CD4-positive, alpha-beta T cell treated with Interleukin-17A for 1 hour (primary cell): Measurements from ENCODE around the gene SETD3.

Experiments
- DNase-seq: peaks from one replicate; pipeline ENCODE4 v3.0.0-alpha.2; 2020

SETD3 gene

GRCh38 chr14:99451234-99451633 lies 29.4 kb downstream of the SETD3 start:
- no peak for DNase-seq

DNA sequence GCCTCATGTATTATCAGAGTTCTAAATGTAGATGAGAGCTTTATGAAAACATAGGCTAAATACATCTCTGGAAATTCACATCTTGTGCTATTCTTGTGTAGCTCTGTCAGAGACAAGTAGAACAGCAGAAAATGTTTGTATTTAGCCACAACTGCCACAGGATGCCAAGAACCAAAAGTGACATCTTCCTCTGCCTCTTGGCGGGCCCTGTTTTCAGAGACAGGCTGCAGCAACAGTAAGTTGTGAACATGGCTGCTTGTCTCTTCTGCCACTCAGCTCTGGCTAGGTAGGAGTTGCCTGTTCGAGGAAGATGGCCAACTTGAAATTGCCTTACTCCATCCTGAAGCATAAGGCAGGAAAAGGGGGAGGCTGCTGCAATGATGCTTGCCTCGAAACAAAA lies 30.4 kb downstream of the SETD3 start:
- DNase-seq, result no peak

DNA sequence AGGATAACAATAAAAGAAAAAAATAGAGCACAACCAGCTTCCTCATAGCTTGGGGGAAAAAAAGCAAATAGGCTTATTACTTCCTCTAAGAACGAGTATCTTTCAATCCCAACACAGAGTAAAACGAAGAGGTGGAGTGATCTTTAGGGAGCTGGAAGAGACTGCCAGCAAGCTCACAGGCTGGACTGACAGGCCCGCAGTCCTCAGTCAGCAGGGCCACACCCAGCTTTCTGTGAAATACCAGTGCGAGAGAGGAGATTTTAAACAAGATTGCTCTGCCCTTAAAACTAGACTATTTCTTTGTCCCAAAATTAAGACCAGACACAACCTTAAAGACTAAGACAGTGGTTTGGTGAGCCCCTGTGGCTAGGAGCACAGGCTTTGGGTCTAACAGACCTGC lies 32.9 kb downstream of the SETD3 start:
- DNase-seq, result no peak

GRCh38 chr14:99445931-99446330 lies 34.7 kb downstream of the SETD3 start:
- DNase-seq, result no peak

DNA sequence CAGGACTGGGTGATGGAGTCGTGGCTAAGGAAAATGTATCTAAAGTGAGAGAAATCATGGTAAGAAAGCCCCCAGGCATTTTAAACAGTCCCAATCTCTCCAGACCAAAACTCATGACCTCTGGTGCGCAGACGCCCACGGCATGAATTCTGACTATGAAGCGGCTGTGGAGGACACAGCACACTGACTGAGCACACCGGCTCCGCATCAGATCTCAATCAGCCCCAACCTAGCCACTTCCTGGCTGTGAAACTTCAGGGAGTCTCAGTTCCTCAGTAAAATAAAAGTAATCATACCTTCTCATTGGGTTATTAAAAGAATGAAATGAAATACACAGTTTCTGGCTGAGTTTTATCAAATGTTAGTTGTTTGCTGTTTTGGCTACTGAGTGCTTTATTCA lies 38.7 kb downstream of the SETD3 start:
- DNase-seq, result no peak

GRCh38 chr14:99441157-99441870 lies 39.3 kb downstream of the SETD3 start:
- DNase-seq, result no peak

GRCh38 chr14:99440278-99440677 lies 40.4 kb downstream of the SETD3 start:
- no peak for DNase-seq

DNA sequence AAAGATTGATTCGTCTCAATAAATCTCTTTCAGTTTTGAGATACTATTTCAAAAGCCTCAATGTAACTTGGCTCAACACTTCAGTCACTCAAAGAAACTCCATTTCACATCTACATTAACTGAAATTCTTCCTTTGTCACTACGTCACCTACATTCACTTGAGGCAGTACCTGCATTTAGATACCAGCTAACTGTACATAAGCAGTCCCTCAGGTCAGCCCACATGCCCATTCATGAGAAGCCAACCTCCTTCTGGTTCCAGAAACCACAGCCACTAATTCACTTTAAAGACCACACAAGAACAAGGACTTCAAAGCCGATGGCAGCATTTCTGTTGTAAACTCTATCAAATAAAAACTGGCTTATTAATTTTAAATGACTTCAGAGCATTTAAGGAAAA lies 43.0 kb downstream of the SETD3 start:
- DNase-seq, result no peak

DNA sequence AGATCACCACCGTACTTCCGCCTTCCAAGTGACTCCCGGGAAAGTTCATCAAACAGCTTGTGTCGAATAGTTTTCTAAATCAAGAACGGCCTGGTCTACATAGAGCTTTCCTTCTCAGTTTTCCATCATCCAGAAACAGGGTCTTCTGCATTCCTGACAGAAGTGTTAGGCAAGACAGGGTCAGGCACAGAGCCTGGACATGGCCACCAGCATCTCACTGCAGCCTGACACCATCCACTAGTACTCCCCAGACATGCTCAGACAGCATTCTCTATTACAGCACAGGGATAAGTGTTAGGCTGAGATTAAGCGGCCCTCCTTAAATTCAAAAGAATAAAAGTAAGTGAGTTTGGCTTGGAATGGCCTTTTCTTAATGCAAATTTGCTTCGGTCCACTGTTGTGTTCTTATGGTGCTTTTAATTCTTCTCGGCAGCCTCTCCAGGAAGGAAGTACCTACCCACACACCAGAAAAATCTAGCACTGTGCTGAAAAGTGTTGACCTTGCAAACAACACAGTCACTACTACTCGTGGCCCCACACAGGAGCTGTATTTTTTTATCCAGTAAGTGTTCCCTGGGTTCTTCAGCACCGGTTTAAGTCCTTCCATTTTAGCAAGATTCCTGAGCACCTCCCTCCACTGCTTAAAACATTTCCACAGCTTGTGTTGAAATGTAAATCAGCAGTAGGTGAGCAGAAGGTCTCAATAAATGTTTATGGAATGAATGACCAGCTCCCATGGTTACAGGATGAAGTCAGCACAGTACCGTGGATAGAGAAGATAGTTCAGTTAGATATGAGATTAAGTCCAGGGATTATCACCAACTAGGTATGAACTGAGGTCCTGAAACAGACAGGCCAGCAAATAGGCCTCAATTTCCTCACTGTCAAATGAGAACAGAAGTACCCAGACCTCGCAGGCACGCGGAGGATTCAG lies 44.1 kb downstream of the SETD3 start:
- peak; percentile 41 for DNase-seq

DNA sequence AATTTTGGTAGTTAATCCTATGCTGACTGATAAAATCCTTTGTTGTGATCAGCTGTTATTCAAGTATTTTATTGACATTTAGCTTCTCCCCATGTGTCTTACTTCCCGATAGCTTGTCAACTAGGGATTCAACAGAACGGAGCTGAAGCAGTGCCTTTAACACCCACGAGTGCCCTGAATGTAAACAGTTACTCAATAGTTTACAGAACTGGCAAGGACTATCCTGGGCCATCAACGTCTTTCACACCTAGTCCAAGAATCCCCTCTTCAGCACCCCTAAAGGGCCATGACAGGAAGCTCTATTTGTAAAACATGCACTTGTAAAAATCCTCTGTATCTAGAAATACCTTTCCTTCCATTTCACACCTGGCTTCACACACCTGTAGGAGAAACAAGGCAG lies 45.3 kb downstream of the SETD3 start:
- DNase-seq, result no peak

- DNase-seq, result no peak
Observed at GRCh38 chr14:99432485-99432884, 48.2 kb downstream of the SETD3 start.

DNA sequence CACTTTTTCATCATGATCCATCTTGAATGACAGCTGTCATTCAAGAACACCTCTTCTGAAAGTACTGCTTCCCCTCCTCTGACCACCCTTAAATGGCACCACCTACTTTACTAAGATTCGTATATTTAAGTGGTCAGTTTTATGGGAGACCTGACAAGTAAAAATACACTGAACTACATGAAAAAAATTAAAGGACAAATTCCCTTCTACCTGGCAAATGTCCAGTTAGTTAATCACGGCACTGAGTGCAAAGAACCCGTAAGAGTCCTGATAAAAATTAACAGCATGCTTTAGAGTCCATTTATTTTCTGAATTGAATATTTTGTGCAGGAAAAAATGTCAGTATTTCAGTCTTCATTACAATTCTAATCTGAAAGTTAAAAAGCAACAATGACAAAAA lies 48.7 kb downstream of the SETD3 start:
- no peak for DNase-seq

DNA sequence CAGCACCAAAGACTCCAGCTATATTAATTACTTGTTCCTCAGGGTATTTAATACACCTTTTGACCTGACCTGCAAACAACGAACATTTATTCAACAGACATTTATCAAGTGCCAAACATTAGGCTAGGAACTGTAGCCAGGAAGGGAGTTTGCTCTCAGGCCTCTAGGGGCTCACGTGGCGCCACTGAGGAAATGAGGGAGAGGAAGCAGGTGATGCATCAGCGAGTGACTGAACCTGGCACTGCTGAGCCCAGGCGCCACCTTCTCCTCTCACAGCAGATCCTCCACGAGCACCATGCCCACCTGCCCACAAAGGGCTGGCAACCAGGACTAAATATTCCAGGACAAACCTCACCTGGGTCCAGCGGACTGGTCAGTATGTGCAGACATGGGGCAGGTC lies 50.2 kb downstream of the SETD3 start:
- peak; percentile 14 for DNase-seq

GRCh38 chr14:99427632-99428300 lies 52.9 kb downstream of the SETD3 start:
- DNase-seq, result no peak

DNA sequence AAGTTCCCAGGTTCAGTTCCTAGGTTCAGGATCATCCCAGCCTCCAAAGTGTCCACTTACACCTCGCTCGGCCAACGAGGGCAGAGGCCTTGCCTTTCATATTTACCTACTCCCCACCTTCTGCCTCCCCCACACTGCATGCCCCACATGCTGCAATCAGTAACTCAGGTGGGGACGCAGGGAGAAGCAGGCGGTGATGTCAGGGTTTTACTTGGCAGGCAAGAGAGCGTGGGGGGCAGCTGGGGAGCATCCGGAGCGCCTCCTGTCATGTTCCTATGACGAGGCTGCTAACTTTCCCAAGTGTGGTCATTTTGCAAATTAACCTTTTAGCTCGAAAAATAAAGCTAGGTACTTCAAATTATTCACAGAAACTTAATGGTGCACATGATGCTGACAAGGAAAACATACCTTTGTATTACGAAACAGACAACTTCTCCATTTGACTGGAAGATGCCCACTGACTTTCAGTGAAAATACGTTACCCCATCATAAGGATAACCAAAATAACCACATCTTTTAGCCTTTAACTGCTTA lies 53.8 kb downstream of the SETD3 start:
- no peak for DNase-seq

DNA sequence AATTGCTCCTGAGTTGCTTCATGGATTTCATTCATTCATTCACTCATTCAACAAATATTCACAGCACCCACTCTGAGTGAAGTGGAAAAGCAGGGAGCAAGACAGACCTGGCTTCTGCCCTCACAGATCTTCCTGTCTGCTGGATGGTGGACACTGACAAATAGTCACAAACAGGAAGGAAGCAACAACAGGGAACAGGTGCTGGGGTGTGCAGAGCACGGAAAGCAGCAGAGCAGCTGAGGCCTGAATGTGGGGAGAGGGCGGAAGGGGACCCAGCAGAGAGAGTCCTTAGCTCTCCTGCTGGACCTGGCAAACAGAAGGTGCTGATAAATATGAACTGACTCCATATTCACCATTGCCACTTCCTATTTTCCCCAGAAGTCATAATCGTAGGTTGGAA lies 54.4 kb downstream of the SETD3 start:
- no peak for DNase-seq

DNA sequence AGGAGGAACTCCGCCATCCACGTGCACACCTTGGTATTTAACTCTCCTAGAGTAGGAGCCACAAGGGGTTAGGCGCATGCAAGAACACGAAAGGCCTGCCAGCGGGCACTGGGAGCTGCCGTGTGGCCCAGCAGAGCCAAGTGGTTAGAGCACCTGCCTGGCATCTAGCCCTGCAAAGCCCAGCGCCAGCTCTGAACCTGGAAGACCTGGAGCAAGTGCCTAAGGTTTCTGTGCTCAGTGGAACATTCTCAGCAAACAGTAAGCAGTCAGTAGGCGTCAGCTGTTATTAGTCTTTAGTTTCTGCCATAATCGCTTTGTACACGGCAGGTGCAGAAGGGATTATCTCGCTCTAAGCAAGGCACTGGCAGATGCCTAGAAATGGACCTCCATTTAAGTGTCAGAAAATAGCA lies 55.4 kb downstream of the SETD3 start:
- no peak for DNase-seq

DNA sequence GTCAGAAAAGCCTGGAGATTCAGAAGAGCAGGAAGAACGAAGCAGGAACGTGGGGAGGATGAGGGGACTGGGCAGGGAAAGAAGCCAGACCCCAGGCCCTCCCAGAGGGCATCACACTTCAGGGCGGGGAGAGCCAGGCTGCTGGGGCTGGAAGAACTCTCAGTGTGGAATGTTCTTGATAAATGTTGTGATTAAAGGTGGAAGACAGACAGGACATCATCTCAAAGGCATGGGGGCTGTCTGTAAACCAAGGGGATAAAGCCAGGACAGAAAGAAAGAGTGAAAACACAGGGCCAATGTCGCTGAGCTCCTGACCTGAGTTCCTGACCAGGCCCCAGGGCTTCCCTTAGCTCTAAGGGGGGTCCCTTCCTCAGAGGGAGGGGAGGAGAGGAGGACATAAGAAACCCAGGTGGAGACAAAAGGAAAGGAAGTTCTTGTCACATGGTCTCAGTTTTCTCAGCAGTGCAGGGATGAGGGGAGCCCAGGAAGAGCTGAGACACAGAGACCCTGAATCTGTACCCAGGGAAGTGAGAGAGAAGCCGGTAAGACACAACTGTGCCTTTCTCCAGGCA lies 56.3 kb downstream of the SETD3 start:
- no peak for DNase-seq

GRCh38 chr14:99423434-99423833 lies 57.2 kb downstream of the SETD3 start:
- DNase-seq, result no peak

GRCh38 chr14:99422228-99423010 lies 58.2 kb downstream of the SETD3 start:
- DNase-seq, result no peak

- DNase-seq, result no peak
Observed at GRCh38 chr14:99420711-99421110, 59.9 kb downstream of the SETD3 start.

DNA sequence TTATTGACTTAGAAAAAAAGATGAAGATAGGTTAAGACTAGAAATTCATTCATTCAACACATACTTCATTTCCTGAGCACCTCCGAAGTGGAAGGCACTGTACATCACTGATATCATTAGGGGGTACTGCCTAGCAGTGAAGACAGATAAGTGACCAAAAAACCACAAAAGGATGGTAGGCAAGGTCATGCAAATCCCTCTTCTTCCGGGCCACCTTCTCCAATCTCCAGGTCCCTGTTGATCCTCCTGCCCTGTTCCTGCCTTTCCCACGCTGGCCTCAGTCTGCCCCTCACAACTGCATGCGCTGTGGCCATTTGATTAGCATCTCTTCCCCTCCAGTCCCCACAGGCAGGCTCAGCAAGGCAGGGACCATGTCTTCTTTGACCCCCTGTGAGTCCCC lies 60.8 kb downstream of the SETD3 start:
- DNase-seq, result no peak
